K562 (cell line): Measurements from ENCODE around the gene C16orf92. TPM values are rescaled to one million over a fixed set of nuclear protein-coding genes. Genes with fewer than 3 reads are reported as not detected.

Experiments
- BHLHE40 ChIP-seq: IDR thresholded peaks from 2 replicates; pipeline ENCODE4 v1.6.1; 2011; ENCODE audit warnings: low read length, improper control_type of control experiment
- BMI1 ChIP-seq: fragments of 150-350 bp; IDR thresholded peaks from 2 replicates; pipeline ENCODE4 v1.6.1; 2014; ENCODE audit warnings: low read length
- CBX1 ChIP-seq: sonication (generic); IDR thresholded peaks from 2 replicates; pipeline ENCODE4 v1.6.1; 2016; ENCODE audit warnings: antibody characterized with exemption, low read depth, mild to moderate bottlenecking
- CBX3 ChIP-seq, 2 experiments: IDR thresholded peaks; 1 replicate in 1 of 2; 2 replicates in 1 of 2; pipeline ENCODE4 v1.6.1; 2012; ENCODE audit warnings: inconsistent platforms in 2 of 2, low read length in 2 of 2, borderline replicate concordance in 1 of 2, control low read depth in 1 of 2
- CBX8 ChIP-seq: fragments of 200-600 bp; sonication (generic); IDR thresholded peaks from 2 replicates; pipeline ENCODE4 v1.6.1; 2012; ENCODE audit warnings: borderline replicate concordance, mixed run types, low read depth, mild to moderate bottlenecking, moderate library complexity, mixed read lengths, low read length, control low read depth, inconsistent platforms; ENCODE audit not compliant: poor library complexity, severe bottlenecking; ENCODE audit errors: extremely low read depth
- CEBPB ChIP-seq: fragments of 450-650 bp; IDR thresholded peaks from 2 replicates; pipeline ENCODE4 v1.6.1; 2016; ENCODE audit warnings: missing genetic modification characterization, missing compliant biosample characterization
- CHD2 ChIP-seq: IDR thresholded peaks from 2 replicates; pipeline ENCODE4 v1.6.1; 2011; ENCODE audit warnings: low read depth, low read length
- ELF1 ChIP-seq: fragments of 200-800 bp; sonication (Bioruptor generic); IDR thresholded peaks from 2 replicates; pipeline ENCODE4 v1.6.1; 2016; ENCODE audit warnings: missing genetic modification characterization, missing compliant biosample characterization
- GATA2 ChIP-seq: sonication (generic); formaldehyde crosslinking; IDR thresholded peaks from 2 replicates; pipeline ENCODE4 v1.4.0; 2020; ENCODE audit warnings: mild to moderate bottlenecking, missing genetic modification reagents
- HCFC1 ChIP-seq: IDR thresholded peaks from 2 replicates; pipeline ENCODE4 v1.6.1; 2012; ENCODE audit warnings: low read depth, low read length, improper control_type of control experiment
- MED1 ChIP-seq: sonication (generic); formaldehyde crosslinking; IDR thresholded peaks from 2 replicates; pipeline ENCODE4 v1.8.1; 2023; ENCODE audit warnings: missing genetic modification reagents, borderline replicate concordance
- PHF8 ChIP-seq: fragments of 200-600 bp; sonication (generic); IDR thresholded peaks from 2 replicates; pipeline ENCODE4 v1.6.1; 2012; ENCODE audit warnings: mixed run types, mild to moderate bottlenecking, inconsistent platforms, low read length, moderate library complexity, borderline replicate concordance
- POLR2H ChIP-seq: IDR thresholded peaks from 2 replicates; pipeline ENCODE4 v1.6.1; 2016; ENCODE audit warnings: missing genetic modification characterization, low read depth, mild to moderate bottlenecking, control low read depth, missing compliant biosample characterization, moderate library complexity
- RBM22 ChIP-seq: fragments of 200-400 bp; formaldehyde crosslinking; IDR thresholded peaks from 2 replicates; pipeline ENCODE4 v1.6.1; 2018; ENCODE audit warnings: low read length, low read depth; ENCODE audit not compliant: poor library complexity, severe bottlenecking
- TCF3 ChIP-seq: sonication (generic); formaldehyde crosslinking; IDR thresholded peaks from 2 replicates; pipeline ENCODE4 v1.4.0; 2020; ENCODE audit warnings: mild to moderate bottlenecking, missing genetic modification reagents
- WHSC1 ChIP-seq: IDR thresholded peaks from one replicate; pipeline ENCODE4 v1.6.1; 2012; ENCODE audit warnings: low read length, control low read depth, inconsistent platforms
- ZHX1 ChIP-seq: fragments of 150-350 bp; conservative IDR thresholded peaks from 2 replicates; pipeline ENCODE4 v1.6.1; 2014; ENCODE audit warnings: low read length
- ZNF134 ChIP-seq: fragments of 250-450 bp; sonication (Bioruptor Pico); conservative IDR thresholded peaks from 2 replicates; pipeline ENCODE4 v1.4.0; 2020
- polyA plus RNA-seq, 8 experiments: library from polyadenylated mRNA; depleted of rRNA in 4 of 8; stranded (reverse) in 5 of 8; unstranded in 3 of 8; fragments of >200 nt; fragmentation: Nextera tagmentation in 2 of 8; fragmentation: Illumina TruSeq in 1 of 8; extraction: Ambion mirVana in 2 of 8; extraction: Trizol in 1 of 8; gene quantifications; 2 replicates each; pipeline versions ENCODE4 v1.2.1 to v1.2.3, GENCODE V29; 2011 to 2014; ENCODE audit warnings: inconsistent platforms in 1 of 8, missing spikeins in 1 of 8
- total RNA-seq, 7 experiments: library from RNA; depleted of rRNA in 6 of 7; stranded (reverse); fragments of >200 nt in 6 of 7; fragmentation: Illumina TruSeq in 2 of 7; extraction: Trizol in 2 of 7; gene quantifications; 2 replicates each; pipeline versions ENCODE4 v1.2.1 to v1.2.3, GENCODE V29; 2011 to 2021; ENCODE audit warnings: low replicate concordance in 1 of 7
- TF ChIP-seq, protein P1 (sequence below): fragments of 250-450 bp; sonication (Bioruptor Pico); IDR thresholded peaks from 2 replicates; pipeline ENCODE4 v1.4.0; 2020

Gene C16orf92
- total and polyA plus RNA-seq, 9 of the 15 experiments (the other 6 are each of a cell fraction or from before 2014, with no cell fraction given): not detected

- TF ChIP-seq, protein P1, sequence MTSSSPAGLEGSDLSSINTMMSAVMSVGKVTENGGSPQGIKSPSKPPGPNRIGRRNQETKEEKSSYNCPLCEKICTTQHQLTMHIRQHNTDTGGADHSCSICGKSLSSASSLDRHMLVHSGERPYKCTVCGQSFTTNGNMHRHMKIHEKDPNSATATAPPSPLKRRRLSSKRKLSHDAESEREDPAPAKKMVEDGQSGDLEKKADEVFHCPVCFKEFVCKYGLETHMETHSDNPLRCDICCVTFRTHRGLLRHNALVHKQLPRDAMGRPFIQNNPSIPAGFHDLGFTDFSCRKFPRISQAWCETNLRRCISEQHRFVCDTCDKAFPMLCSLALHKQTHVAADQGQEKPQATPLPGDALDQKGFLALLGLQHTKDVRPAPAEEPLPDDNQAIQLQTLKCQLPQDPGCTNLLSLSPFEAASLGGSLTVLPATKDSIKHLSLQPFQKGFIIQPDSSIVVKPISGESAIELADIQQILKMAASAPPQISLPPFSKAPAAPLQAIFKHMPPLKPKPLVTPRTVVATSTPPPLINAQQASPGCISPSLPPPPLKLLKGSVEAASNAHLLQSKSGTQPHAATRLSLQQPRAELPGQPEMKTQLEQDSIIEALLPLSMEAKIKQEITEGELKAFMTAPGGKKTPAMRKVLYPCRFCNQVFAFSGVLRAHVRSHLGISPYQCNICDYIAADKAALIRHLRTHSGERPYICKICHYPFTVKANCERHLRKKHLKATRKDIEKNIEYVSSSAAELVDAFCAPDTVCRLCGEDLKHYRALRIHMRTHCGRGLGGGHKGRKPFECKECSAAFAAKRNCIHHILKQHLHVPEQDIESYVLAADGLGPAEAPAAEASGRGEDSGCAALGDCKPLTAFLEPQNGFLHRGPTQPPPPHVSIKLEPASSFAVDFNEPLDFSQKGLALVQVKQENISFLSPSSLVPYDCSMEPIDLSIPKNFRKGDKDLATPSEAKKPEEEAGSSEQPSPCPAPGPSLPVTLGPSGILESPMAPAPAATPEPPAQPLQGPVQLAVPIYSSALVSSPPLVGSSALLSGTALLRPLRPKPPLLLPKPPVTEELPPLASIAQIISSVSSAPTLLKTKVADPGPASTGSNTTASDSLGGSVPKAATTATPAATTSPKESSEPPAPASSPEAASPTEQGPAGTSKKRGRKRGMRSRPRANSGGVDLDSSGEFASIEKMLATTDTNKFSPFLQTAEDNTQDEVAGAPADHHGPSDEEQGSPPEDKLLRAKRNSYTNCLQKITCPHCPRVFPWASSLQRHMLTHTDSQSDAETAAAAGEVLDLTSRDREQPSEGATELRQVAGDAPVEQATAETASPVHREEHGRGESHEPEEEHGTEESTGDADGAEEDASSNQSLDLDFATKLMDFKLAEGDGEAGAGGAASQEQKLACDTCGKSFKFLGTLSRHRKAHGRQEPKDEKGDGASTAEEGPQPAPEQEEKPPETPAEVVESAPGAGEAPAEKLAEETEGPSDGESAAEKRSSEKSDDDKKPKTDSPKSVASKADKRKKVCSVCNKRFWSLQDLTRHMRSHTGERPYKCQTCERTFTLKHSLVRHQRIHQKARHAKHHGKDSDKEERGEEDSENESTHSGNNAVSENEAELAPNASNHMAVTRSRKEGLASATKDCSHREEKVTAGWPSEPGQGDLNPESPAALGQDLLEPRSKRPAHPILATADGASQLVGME (CRISPR knock-in tag): peak; percentile 85; the same call in 1 of the 2 replicates
- TF ChIP-seq ZNF134 (CRISPR knock-in tag) (peak; percentile 99), RBM22 (peak; percentile 94), CBX1 (peak; percentile 74; the same call in 1 of the 2 replicates), CBX8 (no peak), POLR2H (tag) (no peak; the same call in 1 of the 2 replicates), CHD2 (peak; percentile 81), CBX3 (IDR thresholded peaks at IDR 0.05; ENCODE audit: borderline replicate concordance in 1 of 2, low read length in 2 of 2) (peak in 1 of 2 experiments; percentile 98; a peak in 2 of 3 replicates), BHLHE40 (peak; percentile 24; the same call in 1 of the 2 replicates), ZHX1 (no peak; the same call in 1 of the 2 replicates), WHSC1 (no peak), MED1 (CRISPR knock-in tag) (no peak), BMI1 (peak; percentile 92), PHF8 (peak; percentile 43; the same call in 1 of the 2 replicates), TCF3 (CRISPR knock-in tag) (peak; percentile 42; the same call in 1 of the 2 replicates), CEBPB (tag) (no peak; the same call in 1 of the 2 replicates), GATA2 (CRISPR knock-in tag) (no peak), HCFC1 (peak; percentile 71), ELF1 (tag) (peak; percentile 24; the same call in 1 of the 2 replicates)
These were observed 29.8 kb downstream of the C16orf92 start (continued) for GRCh38 chr16:30052671-30053372.
